HTERT RPE-1 (cell line): ENCODE data around the gene OR5AR1.
"Not testable (repeated sequence)": the region's sequence is repeated elsewhere in the genome, so short reads cannot be mapped to it uniquely, and the experiment has no call there.

Experiments
- in situ Hi-C: fragments of 300-500 bp; cut with MboI; formaldehyde crosslinking; loops from 4 replicates; pipeline ENCODE4 v1.14.3; 2020; ENCODE audit warnings: low sequenced_read_pairs

Gene OR5AR1

DNA sequence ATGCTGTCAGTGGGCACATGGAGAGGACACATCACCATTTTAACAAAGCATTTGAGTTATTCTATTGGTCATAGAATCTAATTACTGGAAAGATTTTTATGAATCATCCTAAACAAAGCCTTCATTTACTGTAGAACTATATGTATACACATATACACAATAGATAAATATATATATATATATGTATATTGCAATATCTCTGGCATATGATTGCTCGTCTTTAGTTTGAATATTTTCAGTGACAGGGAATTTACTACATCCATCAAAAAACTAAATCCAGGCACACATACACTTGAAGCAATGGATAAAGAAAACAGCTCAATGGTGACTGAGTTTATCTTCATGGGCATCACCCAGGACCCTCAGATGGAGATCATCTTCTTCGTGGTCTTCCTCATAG lies at the start of gene OR5AR1:
Gene OR5AR1 (plus strand): TSS at position 301 of the 400 bp plus-strand sequence. CDS start 0 bp downstream, at position 301.
- in situ Hi-C loops = no loop called here

GRCh38 chr11:56624661-56625110 lies 38.8 kb upstream of the OR5AR1 start:
- in situ Hi-C loops = no loop called here

GRCh38 chr11:56625946-56626345 lies 37.5 kb upstream of the OR5AR1 start:
- in situ Hi-C loops = no loop called here

DNA sequence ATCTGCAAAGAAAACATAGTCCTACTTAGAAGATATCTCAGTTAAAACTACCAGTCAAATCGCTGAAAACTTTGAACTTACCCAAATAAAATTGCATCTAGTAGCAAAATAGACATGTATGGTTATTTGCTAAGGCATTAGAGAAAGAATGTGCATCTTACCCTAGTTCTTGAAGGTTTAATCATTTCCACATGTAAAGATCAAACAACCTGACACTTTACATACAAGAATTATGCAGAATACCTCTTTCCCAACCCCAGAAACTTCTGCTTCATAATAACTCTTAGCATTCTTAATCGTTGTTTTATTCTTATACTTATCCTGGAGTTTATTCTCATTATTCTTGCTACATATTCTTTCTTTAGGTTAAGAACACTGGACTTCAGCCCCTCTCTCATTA lies 31.2 kb upstream of the OR5AR1 start:
- in situ Hi-C loops = no loop called here

- in situ Hi-C loops = no loop called here
Observed at GRCh38 chr11:56636861-56637260, 26.6 kb upstream of the OR5AR1 start.

- in situ Hi-C loops = no loop called here
Observed at GRCh38 chr11:56637500-56637899, 26.0 kb upstream of the OR5AR1 start.

GRCh38 chr11:56642339-56642738 lies 21.1 kb upstream of the OR5AR1 start, which contains the start of gene OR5AP2:
Gene OR5AP2 (minus strand): TSS chr11:56642439. CDS start chr11:56642439, 0 bp downstream.
- in situ Hi-C loops = no loop called here

- in situ Hi-C loops = no loop called here
Observed at GRCh38 chr11:56659755-56660154, 3.7 kb upstream of the OR5AR1 start.

GRCh38 chr11:56670984-56671383 lies 7.5 kb downstream of the OR5AR1 start:
- in situ Hi-C loops = no loop called here

DNA sequence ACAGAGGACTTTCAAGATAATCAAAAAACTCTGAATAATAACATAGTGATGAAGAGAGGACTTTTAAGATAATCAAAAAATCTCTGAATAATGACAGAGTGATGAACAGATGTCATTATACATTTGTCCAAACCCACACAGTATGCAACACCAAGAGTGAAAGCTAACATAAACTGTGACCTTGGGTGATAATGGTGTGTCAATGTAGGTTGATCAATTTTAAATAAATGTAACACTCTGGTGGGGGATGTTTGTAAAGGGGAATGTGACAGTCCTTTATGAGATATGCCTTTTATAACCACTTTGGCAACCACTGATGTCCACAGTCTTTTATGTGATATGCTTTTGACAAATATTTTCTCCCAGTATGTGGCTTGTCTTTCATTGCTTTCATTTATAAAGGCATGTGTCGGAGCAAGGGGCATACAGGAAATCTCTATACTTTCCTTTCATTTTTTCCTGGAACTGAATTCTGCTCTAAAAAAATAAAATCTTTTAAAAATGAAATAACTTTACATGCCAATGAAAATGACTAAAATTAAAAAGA lies 25.1 kb downstream of the OR5AR1 start:
- in situ Hi-C loops = no loop called here

GRCh38 chr11:56691179-56691578 lies 27.7 kb downstream of the OR5AR1 start:
- in situ Hi-C loops = not testable (repeated sequence)

GRCh38 chr11:56693428-56693827 lies 29.9 kb downstream of the OR5AR1 start:
- in situ Hi-C loops = no loop called here

DNA sequence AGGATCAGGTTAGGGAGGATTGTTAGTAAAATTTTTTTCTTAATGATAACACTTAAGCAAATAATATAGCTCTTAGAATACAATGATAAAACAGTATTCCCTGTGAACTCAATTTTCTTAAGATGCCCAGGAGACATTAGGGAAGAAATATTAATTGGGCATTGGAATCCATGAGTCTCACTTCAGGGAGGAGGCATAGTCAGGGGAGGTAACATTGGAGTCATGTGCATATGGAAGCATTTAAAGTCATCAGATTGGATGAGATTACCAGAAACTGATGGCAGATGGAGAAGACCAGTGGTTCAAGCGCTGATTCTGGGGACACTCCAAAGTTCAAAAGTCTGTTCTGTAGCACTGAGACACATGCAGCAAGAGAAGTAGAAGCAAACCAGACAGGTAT lies 35.3 kb downstream of the OR5AR1 start, which contains the start of gene OR9G1:
Gene OR9G1 (plus strand): TSS at position 301 of the 400 bp plus-strand sequence. CDS start 1,293 bp downstream, outside the sequence.
- in situ Hi-C loops = no loop called here

DNA sequence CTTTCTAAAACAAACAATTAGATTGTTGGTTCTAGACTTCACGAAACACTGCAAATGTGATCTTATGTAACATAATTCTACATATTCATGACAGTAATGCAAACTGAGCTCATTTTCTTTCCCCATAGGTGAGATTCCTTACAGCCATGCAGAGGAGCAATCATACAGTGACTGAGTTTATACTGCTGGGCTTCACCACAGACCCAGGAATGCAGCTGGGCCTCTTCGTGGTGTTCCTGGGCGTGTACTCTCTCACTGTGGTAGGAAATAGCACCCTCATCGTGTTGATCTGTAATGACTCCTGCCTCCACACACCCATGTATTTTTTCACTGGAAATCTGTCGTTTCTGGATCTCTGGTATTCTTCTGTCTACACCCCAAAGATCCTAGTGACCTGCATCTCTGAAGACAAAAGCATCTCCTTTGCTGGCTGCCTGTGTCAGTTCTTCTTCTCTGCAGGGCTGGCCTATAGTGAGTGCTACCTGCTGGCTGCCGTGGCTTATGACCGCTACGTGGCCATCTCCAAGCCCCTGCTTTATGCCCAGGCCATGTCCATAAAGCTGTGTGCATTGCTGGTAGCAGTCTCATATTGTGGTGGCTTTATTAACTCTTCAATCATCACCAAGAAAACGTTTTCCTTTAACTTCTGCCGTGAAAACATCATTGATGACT lies 36.9 kb downstream of the OR5AR1 start:
- in situ Hi-C loops = no loop called here

GRCh38 chr11:56700914-56701485 lies 37.5 kb downstream of the OR5AR1 start:
- in situ Hi-C loops = no loop called here

GRCh38 chr11:56705784-56706396 lies 42.4 kb downstream of the OR5AR1 start:
- in situ Hi-C loops = no loop called here

DNA sequence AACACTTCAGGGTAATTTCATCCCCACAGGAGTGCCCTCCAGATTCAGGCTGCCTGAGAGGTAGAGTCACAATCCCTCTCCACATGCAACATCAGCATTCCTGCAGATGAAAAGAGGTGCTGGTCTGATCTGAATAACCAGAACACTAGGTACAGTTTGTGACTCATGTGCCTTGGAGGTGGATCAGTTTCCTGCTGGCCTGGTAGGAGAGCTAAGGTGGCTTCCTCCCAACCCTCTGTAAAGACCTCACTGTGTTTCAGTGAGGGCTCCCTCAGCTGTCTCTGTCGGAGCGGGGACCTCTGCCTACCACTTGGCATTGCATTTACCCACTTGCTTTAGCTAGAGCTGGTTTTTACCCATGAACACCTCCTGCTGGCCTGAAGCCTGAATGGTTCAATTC lies 43.0 kb downstream of the OR5AR1 start:
- in situ Hi-C loops = no loop called here

DNA sequence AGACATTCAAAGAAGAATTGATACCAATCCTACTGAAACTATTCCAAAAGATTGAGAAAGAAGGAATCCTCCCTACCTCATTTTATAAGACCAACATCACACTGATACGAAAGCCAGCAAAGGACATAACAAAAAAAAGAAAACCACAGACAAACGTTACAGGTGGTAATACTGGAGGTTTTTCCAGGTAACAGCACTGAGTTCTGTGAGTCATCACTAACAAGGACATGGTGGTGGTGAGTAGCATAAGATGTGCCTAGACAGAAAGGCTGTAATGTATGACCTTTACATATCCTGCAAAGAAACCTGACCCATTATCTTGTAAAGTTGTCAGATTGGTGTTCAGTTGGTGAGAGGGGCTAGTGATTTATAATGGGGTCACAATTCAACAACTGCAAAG lies 50.7 kb downstream of the OR5AR1 start:
- in situ Hi-C loops = no loop called here
